ENCODE measurements around the gene HPSE2.

DNA sequence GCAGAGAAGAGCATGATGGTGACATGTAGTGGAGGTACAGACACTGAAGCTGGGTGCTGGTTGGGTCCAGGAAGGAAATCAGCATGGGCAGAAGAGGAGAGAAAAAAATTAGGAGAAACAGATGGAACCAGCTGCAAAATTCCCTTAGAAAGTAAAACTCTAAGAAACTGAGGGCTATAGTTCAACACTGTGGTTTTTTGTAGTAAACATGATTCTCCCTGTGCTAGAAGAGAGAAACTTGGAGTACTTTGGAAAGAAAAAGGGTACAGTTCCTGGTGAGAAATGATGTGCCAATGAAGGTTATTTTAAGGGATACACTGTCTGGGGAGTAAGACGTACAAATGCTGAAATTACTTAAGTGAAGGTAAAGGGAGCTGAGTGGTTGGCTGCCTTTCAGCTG lies 607.4 kb downstream of the HPSE2 start:
- TF ChIP-seq EZH2 (IDR thresholded peaks at IDR 0.05; ENCODE audit: low read depth), result no peak
- TF ChIP-seq, protein P1, sequence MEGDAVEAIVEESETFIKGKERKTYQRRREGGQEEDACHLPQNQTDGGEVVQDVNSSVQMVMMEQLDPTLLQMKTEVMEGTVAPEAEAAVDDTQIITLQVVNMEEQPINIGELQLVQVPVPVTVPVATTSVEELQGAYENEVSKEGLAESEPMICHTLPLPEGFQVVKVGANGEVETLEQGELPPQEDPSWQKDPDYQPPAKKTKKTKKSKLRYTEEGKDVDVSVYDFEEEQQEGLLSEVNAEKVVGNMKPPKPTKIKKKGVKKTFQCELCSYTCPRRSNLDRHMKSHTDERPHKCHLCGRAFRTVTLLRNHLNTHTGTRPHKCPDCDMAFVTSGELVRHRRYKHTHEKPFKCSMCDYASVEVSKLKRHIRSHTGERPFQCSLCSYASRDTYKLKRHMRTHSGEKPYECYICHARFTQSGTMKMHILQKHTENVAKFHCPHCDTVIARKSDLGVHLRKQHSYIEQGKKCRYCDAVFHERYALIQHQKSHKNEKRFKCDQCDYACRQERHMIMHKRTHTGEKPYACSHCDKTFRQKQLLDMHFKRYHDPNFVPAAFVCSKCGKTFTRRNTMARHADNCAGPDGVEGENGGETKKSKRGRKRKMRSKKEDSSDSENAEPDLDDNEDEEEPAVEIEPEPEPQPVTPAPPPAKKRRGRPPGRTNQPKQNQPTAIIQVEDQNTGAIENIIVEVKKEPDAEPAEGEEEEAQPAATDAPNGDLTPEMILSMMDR (conservative IDR thresholded peaks at IDR 0.05), result no peak

All from PC-9 (cell line).